Testis (tissue), 3 donors: ENCODE results near the gene ALDH1A2. TPM values are rescaled to one million over a fixed set of nuclear protein-coding genes. Genes with fewer than 3 reads are reported as not detected.

Source experiments
- DNase-seq: peaks from one replicate; pipeline ENCODE4 v3.0.0-alpha.2; 2019
- H3K27ac ChIP-seq, 2 donors: fragments of 200-600 bp; sonication (generic); one replicate each; pipeline ENCODE4 v1.5.1; 2019
- H3K27me3 ChIP-seq: fragments of 200-600 bp; sonication (generic); one replicate; pipeline ENCODE4 v1.5.1; 2019
- H3K36me3 ChIP-seq: fragments of 200-600 bp; sonication (generic); one replicate; pipeline ENCODE4 v1.5.1; 2017; ENCODE audit warnings: low read depth; ENCODE audit errors: missing control alignments
- H3K4me1 ChIP-seq: fragments of 200-600 bp; sonication (generic); one replicate; pipeline ENCODE4 v1.5.1; 2019
- H3K4me3 ChIP-seq, 2 donors: fragments of 200-600 bp; sonication (generic); one replicate each; pipeline ENCODE4 v1.5.1; 2017 to 2019
- H3K9me3 ChIP-seq: fragments of 200-600 bp; sonication (generic); one replicate; pipeline ENCODE4 v1.5.1; 2017
- CTCF ChIP-seq, 3 experiments: fragments of 450-650 bp in 2 of 3; fragments of 200-600 bp in 1 of 3; sonication (generic) in 1 of 3; IDR thresholded peaks; one replicate each; pipeline ENCODE4 v1.5.1; 2016 to 2019; ENCODE audit warnings: antibody characterized with exemption in 3 of 3, mild to moderate bottlenecking in 2 of 3, moderate library complexity in 1 of 3
- POLR2A ChIP-seq: fragments of 450-650 bp; IDR thresholded peaks from one replicate; pipeline ENCODE4 v1.6.1; 2017; ENCODE audit warnings: antibody characterized with exemption, mild to moderate bottlenecking, moderate library complexity
- WGBS, 2 donors: methylation state at CpG; one replicate each; pipeline ENCODE4 v1.1.5; 2018; 5-methylcytosine and 5-hydroxymethylcytosine counted together
- intact Hi-C: fragments of 100-400 bp; cut with DNase I; formaldehyde crosslinking; loops from one replicate; pipeline ENCODE4 v1.15.1; 2023; ENCODE audit warnings: low total_unique reads
- polyA plus RNA-seq: library from polyadenylated mRNA; stranded (reverse); fragments of 350-450 nt; fragmentation: Illumina TruSeq; extraction: RNeasy Lipid Tissue Mini Kit (QIAGEN cat#74804); gene quantifications from one replicate; pipeline ENCODE4 v1.2.3, GENCODE V29; 2014; ENCODE audit warnings: low read depth, low replicate concordance; ENCODE audit not compliant: insufficient read depth
- total RNA-seq, 2 donors: library from RNA; depleted of rRNA; stranded (reverse); fragments of >200 nt; gene quantifications; one replicate each; pipeline ENCODE4 v1.2.3, GENCODE V29; 2016

The ALDH1A2 gene
- total and polyA plus RNA-seq, 3 donors from 2014 or later = 71.2 to 210 (median 91.2) TPM

- no peaks in the 10 kb centered on the region for H3K36me3 ChIP-seq
- peaks cover 7% of the 10 kb centered on the region for H3K4me1 ChIP-seq
- no peak overlapping the region for H3K4me3 ChIP-seq
- intact Hi-C loops = no loop called here
- no peak for DNase-seq
- H3K9me3 ChIP-seq = no peaks in the 10 kb centered on the region
- TF ChIP-seq POLR2A (no peak), CTCF (IDR thresholded peaks at IDR 0.05) (no peak)
- H3K27me3 ChIP-seq = no peaks in the 10 kb centered on the region
- H3K27ac ChIP-seq = no peak overlapping the region
- 84 to 96% methylated on average over 8 of the region's 8 CpGs for WGBS, 2 donors
Measured at GRCh38 chr15:57917998-57918397, 147.5 kb downstream of the ALDH1A2 start.

- no peaks in the 10 kb centered on the region for H3K36me3 ChIP-seq
- H3K4me3 ChIP-seq = no peak overlapping the region
- TF ChIP-seq CTCF (IDR thresholded peaks at IDR 0.05) (no peak), POLR2A (no peak)
- WGBS, 2 donors = 61% methylated on average over 8 of the region's 8 CpGs
- H3K27ac ChIP-seq = no peak overlapping the region
- no peaks in the 10 kb centered on the region for H3K27me3 ChIP-seq
- no peak for DNase-seq
- H3K4me1 ChIP-seq = no peaks in the 10 kb centered on the region
- H3K9me3 ChIP-seq = no peaks in the 10 kb centered on the region
- intact Hi-C loops = no loop called here
Measured at GRCh38 chr15:57916695-57917094, 148.8 kb downstream of the ALDH1A2 start.

- Histone ChIP-seq H3K9me3 (no peaks in the 10 kb centered on the region), H3K4me1 (no peaks in the 10 kb centered on the region), H3K27me3 (no peaks in the 10 kb centered on the region), H3K27ac (no peak overlapping the region), H3K4me3 (no peak overlapping the region), H3K36me3 (no peaks in the 10 kb centered on the region)
- intact Hi-C loops = no loop called here
- DNase-seq = no peak
- TF ChIP-seq POLR2A (no peak), CTCF (IDR thresholded peaks at IDR 0.05) (no peak)
- 80 to 89% methylated on average over 15 of the region's 15 CpGs for WGBS, 2 donors
Measured at GRCh38 chr15:57915827-57916531, 149.5 kb downstream of the ALDH1A2 start.

GRCh38 chr15:57914350-57915055 is 151.0 kb downstream of the ALDH1A2 start:
- H3K27me3 ChIP-seq = no peaks in the 10 kb centered on the region
- peak overlapping the region in 1 of 2 donors; percentile 25 for H3K27ac ChIP-seq
- H3K36me3 ChIP-seq = no peaks in the 10 kb centered on the region
- no peak overlapping the region for H3K4me3 ChIP-seq
- no peak for TF ChIP-seq CTCF (IDR thresholded peaks at IDR 0.05)
- no peak for TF ChIP-seq POLR2A
- 72 to 76% methylated on average over 9 of the region's 9 CpGs for WGBS, 2 donors
- no peaks in the 10 kb centered on the region for H3K4me1 ChIP-seq
- H3K9me3 ChIP-seq = no peaks in the 10 kb centered on the region
- intact Hi-C loops = no loop called here
- DNase-seq = peak; percentile 25
